ENCODE measurements around the gene TMX2.

TMX2 gene

DNA sequence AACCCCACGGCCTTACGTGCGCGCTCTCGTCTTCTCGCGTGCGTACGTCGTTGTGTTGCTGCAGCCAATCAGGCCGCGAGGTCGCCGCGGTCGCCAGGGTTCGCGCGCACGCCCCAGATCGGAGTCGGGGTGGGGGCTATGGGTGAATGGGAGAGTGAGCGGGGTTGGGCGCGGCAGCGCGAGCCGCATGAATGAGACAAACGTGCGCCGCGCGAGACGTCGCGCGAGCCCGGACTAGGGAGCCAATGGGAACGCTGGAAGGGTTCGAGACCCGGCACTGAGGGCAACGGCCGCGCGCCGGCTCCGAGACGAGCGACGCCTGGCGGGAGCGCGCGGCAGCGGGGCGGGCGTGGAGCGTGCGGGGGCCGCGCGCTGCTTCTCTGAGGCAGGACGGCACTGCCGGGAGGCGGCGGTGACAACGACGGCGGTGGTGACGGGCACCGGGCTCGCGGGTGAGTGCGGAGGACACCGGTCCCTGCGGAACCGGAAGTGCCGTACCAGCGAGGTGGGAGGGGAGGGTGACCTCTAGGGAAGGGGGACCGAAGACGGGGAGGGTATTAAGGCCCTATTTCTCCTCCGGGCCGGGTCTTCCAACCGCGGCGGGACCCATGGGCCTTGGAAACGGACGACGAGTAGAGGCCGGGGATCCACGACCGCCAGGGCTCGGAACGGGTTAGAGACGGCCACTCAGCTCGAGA is 44.5 kb upstream of the TMX2 start, which contains the start of gene ZDHHC5:
ZDHHC5 (plus strand) TSS at position 379 of the 698 bp plus-strand sequence. CDS start 4,977 bp downstream, outside the sequence.
- TF ChIP-seq TEAD4 (IDR thresholded peaks at IDR 0.05) (no peak), CREB1 (IDR thresholded peaks at IDR 0.05; ENCODE audit: low read depth) (0 out of 2 replicates have a peak, but pooled peaks have one; percentile 14), TAF1 (IDR thresholded peaks at IDR 0.05; ENCODE audit: low read depth) (peak; percentile 71; the same call in 1 of the 2 replicates), RAD21 (IDR thresholded peaks at IDR 0.05; ENCODE audit: low read depth) (no peak), ZBTB7A (IDR thresholded peaks at IDR 0.05; ENCODE audit: low read depth) (no peak), TCF12 (IDR thresholded peaks at IDR 0.05; ENCODE audit: low read depth) (no peak; the same call in 1 of the 2 replicates), EP300 (IDR thresholded peaks at IDR 0.05; ENCODE audit: borderline replicate concordance) (no peak), NFIC (IDR thresholded peaks at IDR 0.05) (no peak), USF1 (IDR thresholded peaks at IDR 0.05) (peak; percentile 7; the same call in 1 of the 2 replicates), EGR1 (IDR thresholded peaks at IDR 0.05) (peak; percentile 6; the same call in 1 of the 2 replicates), FOXM1 (IDR thresholded peaks at IDR 0.05; ENCODE audit: borderline replicate concordance, low read depth) (no peak), YY1 (IDR thresholded peaks at IDR 0.05; ENCODE audit: low read depth) (peak; percentile 6; the same call in 1 of the 2 replicates), CEBPB (IDR thresholded peaks at IDR 0.05) (no peak), MAX (IDR thresholded peaks at IDR 0.05) (peak; percentile 82)
- TF ChIP-seq, protein P1, sequence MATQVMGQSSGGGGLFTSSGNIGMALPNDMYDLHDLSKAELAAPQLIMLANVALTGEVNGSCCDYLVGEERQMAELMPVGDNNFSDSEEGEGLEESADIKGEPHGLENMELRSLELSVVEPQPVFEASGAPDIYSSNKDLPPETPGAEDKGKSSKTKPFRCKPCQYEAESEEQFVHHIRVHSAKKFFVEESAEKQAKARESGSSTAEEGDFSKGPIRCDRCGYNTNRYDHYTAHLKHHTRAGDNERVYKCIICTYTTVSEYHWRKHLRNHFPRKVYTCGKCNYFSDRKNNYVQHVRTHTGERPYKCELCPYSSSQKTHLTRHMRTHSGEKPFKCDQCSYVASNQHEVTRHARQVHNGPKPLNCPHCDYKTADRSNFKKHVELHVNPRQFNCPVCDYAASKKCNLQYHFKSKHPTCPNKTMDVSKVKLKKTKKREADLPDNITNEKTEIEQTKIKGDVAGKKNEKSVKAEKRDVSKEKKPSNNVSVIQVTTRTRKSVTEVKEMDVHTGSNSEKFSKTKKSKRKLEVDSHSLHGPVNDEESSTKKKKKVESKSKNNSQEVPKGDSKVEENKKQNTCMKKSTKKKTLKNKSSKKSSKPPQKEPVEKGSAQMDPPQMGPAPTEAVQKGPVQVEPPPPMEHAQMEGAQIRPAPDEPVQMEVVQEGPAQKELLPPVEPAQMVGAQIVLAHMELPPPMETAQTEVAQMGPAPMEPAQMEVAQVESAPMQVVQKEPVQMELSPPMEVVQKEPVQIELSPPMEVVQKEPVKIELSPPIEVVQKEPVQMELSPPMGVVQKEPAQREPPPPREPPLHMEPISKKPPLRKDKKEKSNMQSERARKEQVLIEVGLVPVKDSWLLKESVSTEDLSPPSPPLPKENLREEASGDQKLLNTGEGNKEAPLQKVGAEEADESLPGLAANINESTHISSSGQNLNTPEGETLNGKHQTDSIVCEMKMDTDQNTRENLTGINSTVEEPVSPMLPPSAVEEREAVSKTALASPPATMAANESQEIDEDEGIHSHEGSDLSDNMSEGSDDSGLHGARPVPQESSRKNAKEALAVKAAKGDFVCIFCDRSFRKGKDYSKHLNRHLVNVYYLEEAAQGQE (IDR thresholded peaks at IDR 0.05; ENCODE audit: low read depth): no peak

DNA sequence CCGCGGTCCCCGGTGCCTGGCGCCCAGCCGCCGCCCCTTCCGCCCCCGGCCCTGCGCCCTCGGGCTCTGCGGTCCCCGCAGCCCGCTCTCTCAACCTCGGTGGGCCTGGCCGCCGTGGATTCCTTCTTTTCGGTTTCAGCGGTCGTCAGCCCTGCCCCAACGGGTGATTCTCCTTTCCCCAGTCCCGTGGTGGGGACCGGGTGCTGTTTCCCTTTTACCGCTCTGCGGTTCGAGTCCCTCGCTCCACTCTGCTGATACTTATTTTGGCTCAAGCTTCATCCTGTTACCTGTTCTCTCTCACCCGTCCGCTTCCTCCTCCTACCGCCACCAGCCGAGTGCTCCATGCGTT is 44.0 kb upstream of the TMX2 start:
- TF ChIP-seq NFIC (IDR thresholded peaks at IDR 0.05) (no peak), EP300 (IDR thresholded peaks at IDR 0.05; ENCODE audit: borderline replicate concordance) (no peak), TAF1 (IDR thresholded peaks at IDR 0.05; ENCODE audit: low read depth) (no peak), RAD21 (IDR thresholded peaks at IDR 0.05; ENCODE audit: low read depth) (no peak), TEAD4 (IDR thresholded peaks at IDR 0.05) (no peak), ZBTB7A (IDR thresholded peaks at IDR 0.05; ENCODE audit: low read depth) (no peak)
- TF ChIP-seq, protein P1 (IDR thresholded peaks at IDR 0.05; ENCODE audit: low read depth): no peak

- no peak for TF ChIP-seq NFIC (IDR thresholded peaks at IDR 0.05)
- TF ChIP-seq CREB1 (IDR thresholded peaks at IDR 0.05; ENCODE audit: low read depth): no peak
- no peak for TF ChIP-seq USF1 (IDR thresholded peaks at IDR 0.05)
- no peak for TF ChIP-seq RAD21 (IDR thresholded peaks at IDR 0.05; ENCODE audit: low read depth)
- TF ChIP-seq EGR1 (IDR thresholded peaks at IDR 0.05): no peak
- TF ChIP-seq TAF1 (IDR thresholded peaks at IDR 0.05; ENCODE audit: low read depth): no peak
- no peak for TF ChIP-seq MAX (IDR thresholded peaks at IDR 0.05)
- TF ChIP-seq CEBPB (IDR thresholded peaks at IDR 0.05): no peak
- TF ChIP-seq TEAD4 (IDR thresholded peaks at IDR 0.05): no peak
- TF ChIP-seq, protein P1 (IDR thresholded peaks at IDR 0.05; ENCODE audit: low read depth): no peak
- TF ChIP-seq TCF12 (IDR thresholded peaks at IDR 0.05; ENCODE audit: low read depth): no peak
- no peak for TF ChIP-seq FOXM1 (IDR thresholded peaks at IDR 0.05; ENCODE audit: borderline replicate concordance, low read depth)
- TF ChIP-seq ZBTB7A (IDR thresholded peaks at IDR 0.05; ENCODE audit: low read depth): no peak
These were observed 38.1 kb upstream of the TMX2 start for GRCh38 chr11:57674251-57674650.

Data from Ishikawa (cell line).